ENCODE results near the gene HID1.
"Not testable (repeated sequence)": the region's sequence is repeated elsewhere in the genome, so short reads cannot be mapped to it uniquely, and the experiment has no call there.

HID1 gene

GRCh38 chr17:75009139-75009724, 36.7 kb upstream of the HID1 start:
- Histone ChIP-seq H3K4me1 (ENCODE audit: insufficient read depth, low read length) (peaks cover 18% of the 10 kb centered on the region), H3K9ac (ENCODE audit: low read depth, low read length) (no peak overlapping the region), H3K36me3 (ENCODE audit: insufficient read depth, low read length) (peaks cover 7% of the 10 kb centered on the region; the same call in 1 of the 2 replicates), H3K9me3 (ENCODE audit: insufficient read depth, low read depth, low read length) (no peaks in the 10 kb centered on the region), H3K27ac (ENCODE audit: low read depth, low read length) (no peak overlapping the region), H3K4me3 (ENCODE audit: low read length) (no peak overlapping the region), H3K27me3 (ENCODE audit: insufficient read depth, low read length) (no peaks in the 10 kb centered on the region)
- WGBS = 84% methylated on average over 2 of the region's 2 CpGs

- WGBS = 89% methylated on average over 6 of the region's 6 CpGs
- H3K9me3 ChIP-seq (ENCODE audit: insufficient read depth, low read depth, low read length) = no peaks in the 10 kb centered on the region
Measured at GRCh38 chr17:75008373-75008772, 35.8 kb upstream of the HID1 start.

DNA sequence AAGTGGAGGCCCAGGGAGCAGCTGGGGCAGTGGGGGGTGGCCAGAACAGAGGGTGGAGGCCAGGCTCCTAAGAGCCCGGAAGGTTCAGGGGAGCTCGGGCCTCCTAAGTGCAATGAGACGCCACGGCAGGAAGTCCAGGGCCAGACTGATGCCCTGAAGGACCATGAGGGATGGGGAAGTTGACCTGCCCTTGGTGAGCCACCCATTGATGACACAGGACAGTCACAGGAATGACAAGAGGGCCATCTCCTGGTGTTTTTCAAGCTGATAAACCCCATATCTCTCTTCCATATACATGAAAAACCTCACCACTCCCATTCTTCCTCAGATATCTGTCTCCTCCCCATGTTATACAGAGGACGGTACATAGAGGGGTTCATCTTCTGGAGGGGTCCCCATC, 34.1 kb upstream of the HID1 start:
- Histone ChIP-seq H3K9ac (ENCODE audit: low read depth, low read length) (no peak overlapping the region), H3K27me3 (ENCODE audit: insufficient read depth, low read length) (no peaks in the 10 kb centered on the region), H3K9me3 (ENCODE audit: insufficient read depth, low read depth, low read length) (no peaks in the 10 kb centered on the region), H3K4me1 (ENCODE audit: insufficient read depth, low read length) (peaks cover 6% of the 10 kb centered on the region; the same call in 1 of the 2 replicates), H3K27ac (ENCODE audit: low read depth, low read length) (no peak overlapping the region), H3K4me3 (ENCODE audit: low read length) (no peak overlapping the region), H3K36me3 (ENCODE audit: insufficient read depth, low read length) (peaks cover 26% of the 10 kb centered on the region)
- WGBS = 92% methylated on average over 5 of the region's 5 CpGs

More at GRCh38 chr17:75008373-75008772, 35.8 kb upstream of the HID1 start:
- H3K4me3 ChIP-seq (ENCODE audit: low read length) = no peak overlapping the region
- peaks cover 12% of the 10 kb centered on the region for H3K4me1 ChIP-seq (ENCODE audit: insufficient read depth, low read length)
- H3K36me3 ChIP-seq (ENCODE audit: insufficient read depth, low read length) = peaks cover 12% of the 10 kb centered on the region; the same call in 1 of the 2 replicates
- no peaks in the 10 kb centered on the region for H3K27me3 ChIP-seq (ENCODE audit: insufficient read depth, low read length)
- H3K9ac ChIP-seq (ENCODE audit: low read depth, low read length) = no peak overlapping the region
- no peak overlapping the region for H3K27ac ChIP-seq (ENCODE audit: low read depth, low read length)

DNA sequence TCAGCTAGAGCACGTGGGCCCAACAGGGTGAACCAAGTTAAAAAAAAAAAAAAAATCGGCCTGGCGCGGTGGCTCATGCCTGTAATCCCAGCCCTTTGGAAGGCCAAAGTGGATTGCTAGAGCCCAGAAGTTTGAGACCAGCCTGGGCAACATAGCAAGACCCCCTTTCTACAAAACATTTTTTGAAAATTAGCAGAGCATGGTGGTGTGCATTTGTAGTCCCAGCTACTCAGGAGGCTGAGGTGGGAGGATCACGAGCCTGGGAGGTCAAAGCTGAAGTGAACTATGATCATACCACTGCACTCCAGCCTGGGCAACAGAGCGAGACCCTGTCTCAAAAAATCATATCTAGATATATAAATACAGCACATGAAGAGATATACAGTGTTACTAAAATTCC, 33.5 kb upstream of the HID1 start:
- peaks cover 31% of the 10 kb centered on the region for H3K36me3 ChIP-seq (ENCODE audit: insufficient read depth, low read length)
- 92% methylated on average over 5 of the region's 6 CpGs for WGBS
- not testable (repeated sequence) for H3K4me1 ChIP-seq (ENCODE audit: insufficient read depth, low read length); H3K9ac ChIP-seq (ENCODE audit: low read depth, low read length); H3K9me3 ChIP-seq (ENCODE audit: insufficient read depth, low read depth, low read length); H3K4me3 ChIP-seq (ENCODE audit: low read length); H3K27me3 ChIP-seq (ENCODE audit: insufficient read depth, low read length); H3K27ac ChIP-seq (ENCODE audit: low read depth, low read length)

DNA sequence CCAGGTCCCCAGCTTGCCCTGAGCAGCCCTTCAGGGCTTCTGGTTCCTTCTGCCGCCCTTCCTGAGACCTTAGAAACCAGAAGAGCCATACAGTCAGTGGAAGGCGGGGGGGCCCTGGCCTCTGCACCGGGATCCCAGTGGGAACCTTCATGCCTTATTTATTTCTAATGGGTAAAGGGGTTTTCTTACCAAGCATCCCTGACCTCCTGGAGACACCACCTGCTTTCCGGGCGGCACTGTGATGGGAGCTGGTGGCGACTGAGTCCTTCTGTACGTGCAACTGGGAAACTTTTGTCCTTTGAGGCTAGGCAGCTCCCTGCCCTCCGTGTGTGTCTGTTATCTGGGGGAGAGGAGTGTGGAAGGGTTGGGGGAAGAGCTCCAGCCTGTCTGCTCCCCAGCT, 32.7 kb upstream of the HID1 start:
- Histone ChIP-seq H3K36me3 (ENCODE audit: insufficient read depth, low read length) (peaks cover 32% of the 10 kb centered on the region), H3K27me3 (ENCODE audit: insufficient read depth, low read length) (no peaks in the 10 kb centered on the region), H3K9me3 (ENCODE audit: insufficient read depth, low read depth, low read length) (no peaks in the 10 kb centered on the region), H3K9ac (ENCODE audit: low read depth, low read length) (no peak overlapping the region), H3K27ac (ENCODE audit: low read depth, low read length) (no peak overlapping the region), H3K4me3 (ENCODE audit: low read length) (no peak overlapping the region), H3K4me1 (ENCODE audit: insufficient read depth, low read length) (no peaks in the 10 kb centered on the region)
- 95% methylated on average over 8 of the region's 8 CpGs for WGBS

- WGBS = 95% methylated on average over 3 of the region's 3 CpGs
- Histone ChIP-seq H3K4me3 (ENCODE audit: low read length) (no peak overlapping the region), H3K9ac (ENCODE audit: low read depth, low read length) (no peak overlapping the region), H3K27me3 (ENCODE audit: insufficient read depth, low read length) (no peaks in the 10 kb centered on the region), H3K27ac (ENCODE audit: low read depth, low read length) (no peak overlapping the region), H3K36me3 (ENCODE audit: insufficient read depth, low read length) (peaks cover 37% of the 10 kb centered on the region), H3K9me3 (ENCODE audit: insufficient read depth, low read depth, low read length) (no peaks in the 10 kb centered on the region), H3K4me1 (ENCODE audit: insufficient read depth, low read length) (no peaks in the 10 kb centered on the region)
Measured at GRCh38 chr17:75004371-75004770, 31.8 kb upstream of the HID1 start.

- Histone ChIP-seq H3K4me1 (ENCODE audit: insufficient read depth, low read length) (no peaks in the 10 kb centered on the region), H3K9ac (ENCODE audit: low read depth, low read length) (no peak overlapping the region), H3K36me3 (ENCODE audit: insufficient read depth, low read length) (peaks cover 40% of the 10 kb centered on the region), H3K27ac (ENCODE audit: low read depth, low read length) (no peak overlapping the region), H3K9me3 (ENCODE audit: insufficient read depth, low read depth, low read length) (no peaks in the 10 kb centered on the region), H3K4me3 (ENCODE audit: low read length) (no peak overlapping the region), H3K27me3 (ENCODE audit: insufficient read depth, low read length) (no peaks in the 10 kb centered on the region)
- 95% methylated on average over 19 of the region's 19 CpGs for WGBS
Measured at GRCh38 chr17:75003957-75004355, 31.4 kb upstream of the HID1 start.

GRCh38 chr17:75003070-75003956, 30.8 kb upstream of the HID1 start:
- H3K36me3 ChIP-seq (ENCODE audit: insufficient read depth, low read length) = peaks cover 40% of the 10 kb centered on the region
- no peaks in the 10 kb centered on the region for H3K4me1 ChIP-seq (ENCODE audit: insufficient read depth, low read length)
- no peak overlapping the region for H3K27ac ChIP-seq (ENCODE audit: low read depth, low read length)
- no peak overlapping the region for H3K9ac ChIP-seq (ENCODE audit: low read depth, low read length)
- no peak overlapping the region for H3K4me3 ChIP-seq (ENCODE audit: low read length)
- WGBS = 93% methylated on average over 76 of the region's 76 CpGs
- no peaks in the 10 kb centered on the region for H3K9me3 ChIP-seq (ENCODE audit: insufficient read depth, low read depth, low read length)
- H3K27me3 ChIP-seq (ENCODE audit: insufficient read depth, low read length) = no peaks in the 10 kb centered on the region

DNA sequence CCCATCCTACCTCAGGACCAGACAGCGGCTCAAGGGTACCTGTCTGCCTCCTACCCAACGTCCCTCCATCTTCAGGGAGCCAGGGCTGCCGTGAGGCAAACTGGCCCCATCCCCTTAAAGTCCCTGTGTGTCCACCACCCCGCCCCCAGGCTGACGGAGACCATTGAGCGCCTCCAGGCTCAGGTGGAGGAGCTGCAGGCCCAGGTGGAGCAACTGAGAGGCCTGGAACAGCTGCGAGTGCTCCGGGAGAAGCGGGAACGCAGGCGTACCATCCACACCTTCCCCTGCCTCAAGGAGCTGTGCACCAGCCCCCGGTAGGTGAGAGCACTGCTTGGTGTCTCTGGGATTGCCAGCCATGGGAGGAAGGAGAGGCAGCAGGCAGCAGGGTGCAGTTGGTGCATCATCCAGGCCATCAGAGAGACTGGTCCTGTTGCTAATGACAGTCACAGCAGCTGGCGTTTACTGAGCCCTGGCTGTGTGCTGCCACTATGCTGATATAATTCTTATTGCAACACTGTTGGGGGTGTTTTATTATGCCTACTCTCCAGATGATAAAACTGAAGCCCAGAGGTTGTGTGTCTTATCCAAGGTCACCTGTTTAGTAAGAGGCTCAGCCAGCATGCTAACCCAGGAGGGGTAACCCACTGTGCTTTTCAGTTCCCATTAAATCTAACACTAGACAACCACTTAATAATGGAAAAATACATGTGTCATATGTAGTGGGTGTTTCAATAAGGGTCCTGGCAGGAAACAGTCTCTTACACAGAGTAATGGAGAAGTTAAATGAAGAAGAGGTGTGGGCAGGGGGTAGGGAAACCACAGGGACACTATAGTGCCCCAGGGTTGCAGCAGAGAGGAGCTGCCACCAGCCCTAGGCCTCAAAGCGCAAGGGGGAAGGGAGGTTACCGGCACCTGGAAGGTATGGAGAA, 29.6 kb upstream of the HID1 start:
- Histone ChIP-seq H3K27me3 (ENCODE audit: insufficient read depth, low read length) (no peaks in the 10 kb centered on the region), H3K36me3 (ENCODE audit: insufficient read depth, low read length) (peaks cover 40% of the 10 kb centered on the region)

DNA sequence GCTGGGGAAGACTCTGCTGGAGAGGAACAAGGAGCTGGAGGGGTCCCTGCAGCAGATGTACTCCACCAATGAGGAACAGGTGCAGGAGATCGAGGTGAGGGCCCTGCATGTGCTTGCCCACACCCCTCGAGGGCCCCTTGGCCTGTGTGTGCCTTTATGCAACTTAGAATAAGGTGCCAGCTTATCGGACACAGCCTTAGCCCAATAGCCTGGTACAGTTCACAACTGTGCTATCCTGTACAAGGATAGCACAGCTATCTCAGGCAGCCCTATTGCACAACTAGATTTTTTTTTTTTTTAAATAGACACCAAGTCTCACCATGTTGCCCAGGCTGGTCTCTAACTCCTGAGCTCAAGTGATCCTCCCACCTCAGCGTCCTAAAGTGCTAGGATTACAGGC, 27.0 kb upstream of the HID1 start:
- Histone ChIP-seq H3K9me3 (ENCODE audit: insufficient read depth, low read depth, low read length) (no peaks in the 10 kb centered on the region), H3K27ac (ENCODE audit: low read depth, low read length) (no peak overlapping the region), H3K9ac (ENCODE audit: low read depth, low read length) (no peak overlapping the region), H3K4me1 (ENCODE audit: insufficient read depth, low read length) (no peaks in the 10 kb centered on the region), H3K4me3 (ENCODE audit: low read length) (no peak overlapping the region), H3K27me3 (ENCODE audit: insufficient read depth, low read length) (no peaks in the 10 kb centered on the region), H3K36me3 (ENCODE audit: insufficient read depth, low read length) (peaks cover 35% of the 10 kb centered on the region)
- WGBS = 92% methylated on average over 4 of the region's 4 CpGs

More for the DNA sequence above, 29.6 kb upstream of the HID1 start:
- H3K27ac ChIP-seq (ENCODE audit: low read depth, low read length) = no peak overlapping the region
- 94% methylated on average over 15 of the region's 15 CpGs for WGBS
- no peak overlapping the region for H3K4me3 ChIP-seq (ENCODE audit: low read length)
- H3K4me1 ChIP-seq (ENCODE audit: insufficient read depth, low read length) = no peaks in the 10 kb centered on the region
- H3K9ac ChIP-seq (ENCODE audit: low read depth, low read length) = no peak overlapping the region
- no peaks in the 10 kb centered on the region for H3K9me3 ChIP-seq (ENCODE audit: insufficient read depth, low read depth, low read length)

DNA sequence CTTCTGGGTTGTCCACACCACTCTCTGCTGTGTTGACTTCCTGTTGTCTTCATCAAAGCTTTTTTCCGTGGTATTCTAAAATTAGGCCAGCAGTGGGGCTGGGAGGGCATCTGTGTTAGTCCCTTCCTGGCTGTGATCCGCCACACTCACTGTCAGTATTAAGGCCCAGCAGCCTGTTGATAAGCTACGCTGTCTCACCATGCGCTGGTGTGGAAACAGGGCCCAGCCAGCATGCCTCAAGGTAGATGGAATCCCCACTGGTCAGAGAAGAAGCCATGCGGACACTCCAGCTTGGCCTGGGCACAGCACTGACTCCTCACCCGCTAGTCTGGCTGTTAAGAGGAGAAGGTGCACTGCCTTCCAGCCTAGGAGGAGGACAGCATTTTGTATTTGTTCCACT, 26.2 kb upstream of the HID1 start:
- Histone ChIP-seq H3K27me3 (ENCODE audit: insufficient read depth, low read length) (no peaks in the 10 kb centered on the region), H3K36me3 (ENCODE audit: insufficient read depth, low read length) (peaks cover 28% of the 10 kb centered on the region), H3K27ac (ENCODE audit: low read depth, low read length) (no peak overlapping the region), H3K9ac (ENCODE audit: low read depth, low read length) (no peak overlapping the region), H3K9me3 (ENCODE audit: insufficient read depth, low read depth, low read length) (no peaks in the 10 kb centered on the region), H3K4me3 (ENCODE audit: low read length) (no peak overlapping the region), H3K4me1 (ENCODE audit: insufficient read depth, low read length) (no peaks in the 10 kb centered on the region)
- WGBS = 92% methylated on average over 6 of the region's 6 CpGs
